PFSK-1 (cell line): ENCODE data around the gene GNB5.

Experiments
- POLR2AphosphoS5 ChIP-seq: IDR thresholded peaks from 2 replicates; pipeline ENCODE4 v1.6.1; 2012; ENCODE audit warnings: low read depth, mild to moderate bottlenecking, control low read depth, low read length, moderate library complexity
- REST ChIP-seq, 2 experiments: IDR thresholded peaks; 2 replicates each; pipeline versions ENCODE4 v1.6.1 to v1.8.0; 2011 to 2012; ENCODE audit warnings: low read depth in 2 of 2, low read length in 2 of 2, control low read depth in 1 of 2, inconsistent platforms in 1 of 2, mild to moderate bottlenecking in 1 of 2, moderate library complexity in 1 of 2; ENCODE audit not compliant: insufficient read depth in 1 of 2
- TAF1 ChIP-seq: IDR thresholded peaks from 2 replicates; pipeline ENCODE4 v1.6.1; 2012; ENCODE audit warnings: low read length, control low read depth, borderline replicate concordance; ENCODE audit not compliant: insufficient read depth

- TF ChIP-seq REST (IDR thresholded peaks at IDR 0.05; ENCODE audit: insufficient read depth in 1 of 2, low read depth in 2 of 2, low read length in 2 of 2) (no peak), TAF1 (no peak), POLR2AphosphoS5 (no peak)
Observed at GRCh38 chr15:52218371-52218770, 27.2 kb upstream of the GNB5 start.
